ENCODE data around the gene NPS.
A peak's percentile ranks its signal among the peaks of the same experiment; 100 is the strongest.

The NPS gene

GRCh38 chr10:127561647-127562046, 12.5 kb downstream of the NPS start:
- DNase-seq (ENCODE audit: low read depth in 2 of 2), result no peak

- DNase-seq (ENCODE audit: low read depth in 2 of 2), result peak in 1 of 2 donors; percentile 3
These were observed 14.8 kb downstream of the NPS start for GRCh38 chr10:127563718-127564553.

GRCh38 chr10:127564644-127565043, 15.5 kb downstream of the NPS start:
- DNase-seq (ENCODE audit: low read depth in 2 of 2), result no peak

GRCh38 chr10:127565583-127565982, 16.5 kb downstream of the NPS start:
- DNase-seq (ENCODE audit: low read depth in 2 of 2), result no peak

GRCh38 chr10:127569210-127569609, 20.1 kb downstream of the NPS start:
- no peak for DNase-seq (ENCODE audit: low read depth in 2 of 2)

- no peak for DNase-seq (ENCODE audit: low read depth in 2 of 2)
These were observed 20.9 kb downstream of the NPS start for GRCh38 chr10:127570036-127570435.

GRCh38 chr10:127571386-127571785, 22.3 kb downstream of the NPS start:
- DNase-seq (ENCODE audit: low read depth in 2 of 2), result no peak

GRCh38 chr10:127576051-127576450, 26.9 kb downstream of the NPS start:
- no peak for DNase-seq (ENCODE audit: low read depth in 2 of 2)

GRCh38 chr10:127576740-127577161, 27.6 kb downstream of the NPS start:
- no peak for DNase-seq (ENCODE audit: low read depth in 2 of 2)

- DNase-seq (ENCODE audit: low read depth in 2 of 2), result no peak
These were observed 28.5 kb downstream of the NPS start for GRCh38 chr10:127577376-127578258.

GRCh38 chr10:127578259-127578960, 29.3 kb downstream of the NPS start:
- DNase-seq (ENCODE audit: low read depth in 2 of 2), result no peak

GRCh38 chr10:127578961-127579305, 29.8 kb downstream of the NPS start:
- DNase-seq (ENCODE audit: low read depth in 2 of 2), result no peak

GRCh38 chr10:127579640-127580039, 30.5 kb downstream of the NPS start:
- DNase-seq (ENCODE audit: low read depth in 2 of 2), result no peak

GRCh38 chr10:127580822-127581221, 31.7 kb downstream of the NPS start:
- no peak for DNase-seq (ENCODE audit: low read depth in 2 of 2)

- no peak for DNase-seq (ENCODE audit: low read depth in 2 of 2)
These were observed 36.5 kb downstream of the NPS start for GRCh38 chr10:127585519-127586023.

GRCh38 chr10:127587668-127588365, 38.7 kb downstream of the NPS start:
- DNase-seq (ENCODE audit: low read depth in 2 of 2), result no peak

- DNase-seq (ENCODE audit: low read depth in 2 of 2), result no peak
These were observed 43.5 kb downstream of the NPS start for GRCh38 chr10:127592586-127592985.

GRCh38 chr10:127600479-127600878, 51.4 kb downstream of the NPS start:
- no peak for DNase-seq (ENCODE audit: low read depth in 2 of 2)

Data from stimulated activated CD8-positive, alpha-beta memory T cell treated with anti-CD3 and anti-CD28 coated beads, Interleukin-15, amount 100 ng/mL, for 48 hours (primary cell).